ENCODE data around the gene PYGB. TPM values are rescaled to one million over a fixed set of nuclear protein-coding genes. Genes with fewer than 3 reads are reported as not detected.

The PYGB gene
- total RNA-seq, 1 donor from 2014 or later, result 66.0 TPM

Small RNA genes within 50 kb of the gene (small RNA-seq; reads per million reads assigned to genes)
- gene AL035252.4 (not detected), gene AL121772.2 (not detected), gene RF00019 (not detected)

Other genes with a start within 250 kb of the PYGB start
- 3.7 TPM for gene ACSS1, start 189.9 kb upstream of the PYGB start, total RNA-seq
- not detected for gene VSX1, start 165.9 kb upstream of the PYGB start, total RNA-seq
- gene ENTPD6, start 52.4 kb upstream of the PYGB start, total RNA-seq, result 48.5 TPM
- gene ABHD12, start 142.8 kb downstream of the PYGB start, total RNA-seq, result 42.8 TPM
- gene GINS1, start 159.6 kb downstream of the PYGB start, total RNA-seq, result 9.8 TPM

Measured in frontal cortex (tissue), 1 donor.